Right lobe of liver (tissue), 6 donors: ENCODE measurements around the gene DUSP7. TPM values are rescaled to one million over a fixed set of nuclear protein-coding genes. Genes with fewer than 3 reads are reported as not detected.
A peak's percentile ranks its signal among the peaks of the same experiment; 100 is the strongest.

Experiments
- ATAC-seq, 4 donors: fragments of 200-7000 bp; cut with Tn5 transposase; one replicate each; pipeline ENCODE4 v1.9.1; 2020; ENCODE audit warnings: mild to moderate bottlenecking in 4 of 4, moderate library complexity in 4 of 4
- DNase-seq, 3 donors: peaks; one replicate each; pipeline ENCODE4 v3.0.0-alpha.2; 2020
- H3K27ac ChIP-seq, 3 donors: fragments of 200-600 bp; one replicate each; pipeline ENCODE4 v1.8.0; 2022
- H3K27me3 ChIP-seq, 2 donors: fragments of 200-600 bp; one replicate each; pipeline ENCODE4 v1.8.0; 2022
- H3K36me3 ChIP-seq, 4 donors: fragments of 200-600 bp; sonication (generic) in 1 of 4; one replicate each; pipeline versions ENCODE4 v1.5.1 to v1.8.0; 2017 to 2022; ENCODE audit warnings: control low read depth in 1 of 4
- H3K4me1 ChIP-seq, 4 donors: fragments of 200-600 bp; sonication (generic) in 1 of 4; one replicate each; pipeline versions ENCODE4 v1.5.1 to v1.8.0; 2017 to 2022; ENCODE audit warnings: control low read depth in 1 of 4
- H3K4me3 ChIP-seq, 3 donors: fragments of 200-600 bp; one replicate each; pipeline ENCODE4 v1.8.0; 2022
- H3K9me3 ChIP-seq, 4 donors: fragments of 200-600 bp; sonication (generic) in 1 of 4; one replicate each; pipeline versions ENCODE4 v1.5.1 to v1.8.0; 2017 to 2022; ENCODE audit warnings: control low read depth in 1 of 4
- POLR2A ChIP-seq: fragments of 450-650 bp; IDR thresholded peaks from one replicate; pipeline ENCODE4 v1.6.1; 2017; ENCODE audit warnings: antibody characterized with exemption, mild to moderate bottlenecking
- WGBS: methylation state at CpG from one replicate; pipeline ENCODE4 v1.1.6; 2018; ENCODE audit warnings: low coverage, low lambda C conversion rate; ENCODE audit not compliant: insufficient coverage; ENCODE audit errors: missing lambda C conversion rate; 5-methylcytosine and 5-hydroxymethylcytosine counted together
- intact Hi-C, 2 donors: fragments of 100-400 bp; cut with DNase I; formaldehyde crosslinking; loops; one replicate each; pipeline versions ENCODE4 v1.11.2 to v1.14.1; 2022
- total RNA-seq, 6 experiments: library from RNA; depleted of rRNA in 2 of 6; stranded (reverse); fragments of >200 nt in 2 of 6; fragmentation: NEBNext Ultra II Directional in 3 of 6; extraction: Animal tissue kit (Norgen Biotek cat#: 25700) in 3 of 6; gene quantifications; one replicate each; pipeline versions ENCODE4 v1.1.0 to v1.2.4, GENCODE V29; 2016 to 2023
- TF ChIP-seq, protein P1 (sequence below), 4 donors: fragments of 200-600 bp in 3 of 4; fragments of 450-650 bp in 1 of 4; IDR thresholded peaks; one replicate each; pipeline versions ENCODE4 v1.5.1 to v1.8.0; 2016 to 2022; ENCODE audit warnings: antibody characterized with exemption in 4 of 4, mild to moderate bottlenecking in 2 of 4
- donor health status: DM: no; HTN: yes; CAD: no.
- donor health status: DM: no; HTN: no; CAD: no.
- donor health status: DM: no; HTN: no; CAD: no.
- donor health status: DM: no; HTN: yes; CAD: no.
- donor health status: DM: no; HTN: yes; CAD: no.

Gene DUSP7
- total RNA-seq, 6 experiments from 2014 or later = 3.0 to 4.2 (median 3.5) TPM

DNA sequence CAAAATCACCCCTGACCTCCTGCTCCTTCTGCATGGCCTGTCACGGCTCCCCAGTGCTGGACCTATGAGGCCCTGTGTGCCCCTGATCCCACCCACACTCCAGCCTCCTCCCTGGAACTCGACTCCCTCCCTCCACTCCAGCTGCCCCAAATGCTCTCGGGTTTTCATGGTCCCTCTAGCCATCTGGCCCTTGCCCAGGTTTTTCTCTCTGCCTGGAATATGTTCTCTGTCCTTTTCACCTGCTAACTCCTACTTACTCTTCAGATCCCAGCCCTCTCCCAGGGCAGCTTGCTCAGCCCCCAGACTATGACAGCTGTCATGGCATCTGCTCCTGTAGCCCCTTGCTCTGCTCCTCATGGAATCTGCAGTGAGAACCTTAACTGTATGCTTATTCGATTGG is 30.3 kb downstream of the DUSP7 start:
- intact Hi-C loops = no loop called here
- DNase-seq (no peak), ATAC-seq (no peak)
- Histone ChIP-seq H3K27ac (no peak overlapping the region), H3K9me3 (no peaks in the 10 kb centered on the region), H3K4me3 (no peak overlapping the region), H3K4me1 (no peaks in the 10 kb centered on the region), H3K36me3 (no peaks in the 10 kb centered on the region), H3K27me3 (no peaks in the 10 kb centered on the region)
- TF ChIP-seq, protein P1, sequence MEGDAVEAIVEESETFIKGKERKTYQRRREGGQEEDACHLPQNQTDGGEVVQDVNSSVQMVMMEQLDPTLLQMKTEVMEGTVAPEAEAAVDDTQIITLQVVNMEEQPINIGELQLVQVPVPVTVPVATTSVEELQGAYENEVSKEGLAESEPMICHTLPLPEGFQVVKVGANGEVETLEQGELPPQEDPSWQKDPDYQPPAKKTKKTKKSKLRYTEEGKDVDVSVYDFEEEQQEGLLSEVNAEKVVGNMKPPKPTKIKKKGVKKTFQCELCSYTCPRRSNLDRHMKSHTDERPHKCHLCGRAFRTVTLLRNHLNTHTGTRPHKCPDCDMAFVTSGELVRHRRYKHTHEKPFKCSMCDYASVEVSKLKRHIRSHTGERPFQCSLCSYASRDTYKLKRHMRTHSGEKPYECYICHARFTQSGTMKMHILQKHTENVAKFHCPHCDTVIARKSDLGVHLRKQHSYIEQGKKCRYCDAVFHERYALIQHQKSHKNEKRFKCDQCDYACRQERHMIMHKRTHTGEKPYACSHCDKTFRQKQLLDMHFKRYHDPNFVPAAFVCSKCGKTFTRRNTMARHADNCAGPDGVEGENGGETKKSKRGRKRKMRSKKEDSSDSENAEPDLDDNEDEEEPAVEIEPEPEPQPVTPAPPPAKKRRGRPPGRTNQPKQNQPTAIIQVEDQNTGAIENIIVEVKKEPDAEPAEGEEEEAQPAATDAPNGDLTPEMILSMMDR (IDR thresholded peaks at IDR 0.05) = no peak
- no peak for TF ChIP-seq POLR2A
- WGBS = 100% methylated on average over 1 of the region's 4 CpGs

DNA sequence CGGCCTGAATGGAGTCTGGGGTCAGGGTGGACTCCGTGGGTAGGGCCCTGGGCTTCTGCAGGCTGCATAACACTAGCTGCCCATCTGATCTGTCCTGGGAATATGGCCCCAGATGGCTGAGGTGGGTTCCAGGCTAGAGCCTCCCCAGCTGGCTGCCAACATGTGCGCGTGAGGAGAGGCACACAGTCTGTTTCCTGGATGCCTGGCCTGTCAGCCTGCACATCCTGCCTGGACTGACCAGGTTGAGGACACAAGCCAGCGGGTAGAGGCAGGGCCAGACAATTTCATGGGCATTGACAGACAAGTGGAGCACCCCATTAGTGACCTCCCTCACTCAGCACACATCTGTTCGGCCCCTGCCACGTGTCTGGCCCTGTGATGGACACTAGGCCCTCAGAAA is 30.9 kb downstream of the DUSP7 start:
- no peaks in the 10 kb centered on the region for H3K4me1 ChIP-seq
- WGBS = 75% methylated on average over 2 of the region's 7 CpGs
- no peak for DNase-seq
- no peak overlapping the region for H3K27ac ChIP-seq
- no peaks in the 10 kb centered on the region for H3K27me3 ChIP-seq
- TF ChIP-seq POLR2A = no peak
- TF ChIP-seq, protein P1 (IDR thresholded peaks at IDR 0.05) = no peak
- H3K4me3 ChIP-seq = no peak overlapping the region
- intact Hi-C loops = no loop called here
- H3K36me3 ChIP-seq = no peaks in the 10 kb centered on the region
- no peaks in the 10 kb centered on the region for H3K9me3 ChIP-seq
- peak in 3 of 4 donors; percentile 10 to 34 (median 32) for ATAC-seq

DNA sequence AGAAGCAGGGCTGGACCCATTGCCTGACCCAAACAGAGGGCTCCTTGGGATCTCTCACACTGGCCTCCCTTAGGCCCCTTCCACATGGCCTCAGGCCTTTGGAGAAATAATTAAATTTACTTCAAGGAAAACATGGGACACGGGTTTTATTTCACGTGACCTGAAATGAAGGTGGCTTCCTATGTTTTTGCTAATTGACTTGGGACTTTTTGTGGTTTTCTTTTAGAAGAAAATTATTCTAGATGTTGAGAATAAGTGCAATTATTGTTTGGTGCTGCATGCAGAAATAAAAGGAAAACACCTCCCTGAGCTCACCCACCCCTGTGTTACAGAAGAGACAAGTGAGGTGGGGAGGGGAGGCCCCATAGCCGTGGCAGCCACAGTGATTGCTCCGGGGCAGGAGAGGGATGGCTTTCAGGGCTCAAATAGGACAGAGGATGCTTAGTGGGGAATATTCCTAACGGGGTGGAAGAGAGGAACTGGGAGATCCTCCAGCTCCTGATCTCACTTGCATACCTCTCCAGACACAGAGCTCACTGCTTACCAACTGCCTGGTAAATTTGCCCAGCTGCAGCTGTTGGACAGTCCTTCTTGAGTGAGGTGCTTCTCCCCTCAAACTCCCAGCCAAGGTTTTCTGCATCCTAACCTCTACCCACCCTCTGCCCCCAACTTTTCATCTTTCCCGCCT is 31.5 kb downstream of the DUSP7 start:
- ATAC-seq = no peak
- no peak for TF ChIP-seq POLR2A
- TF ChIP-seq, protein P1 (IDR thresholded peaks at IDR 0.05) = no peak
- no peak overlapping the region for H3K27ac ChIP-seq
- no peaks in the 10 kb centered on the region for H3K9me3 ChIP-seq
- 90% methylated on average over 6 of the region's 6 CpGs for WGBS
- no peaks in the 10 kb centered on the region for H3K27me3 ChIP-seq
- no peaks in the 10 kb centered on the region for H3K4me1 ChIP-seq
- no peak overlapping the region for H3K4me3 ChIP-seq
- intact Hi-C loops = no loop called here
- no peak for DNase-seq
- no peaks in the 10 kb centered on the region for H3K36me3 ChIP-seq

DNA sequence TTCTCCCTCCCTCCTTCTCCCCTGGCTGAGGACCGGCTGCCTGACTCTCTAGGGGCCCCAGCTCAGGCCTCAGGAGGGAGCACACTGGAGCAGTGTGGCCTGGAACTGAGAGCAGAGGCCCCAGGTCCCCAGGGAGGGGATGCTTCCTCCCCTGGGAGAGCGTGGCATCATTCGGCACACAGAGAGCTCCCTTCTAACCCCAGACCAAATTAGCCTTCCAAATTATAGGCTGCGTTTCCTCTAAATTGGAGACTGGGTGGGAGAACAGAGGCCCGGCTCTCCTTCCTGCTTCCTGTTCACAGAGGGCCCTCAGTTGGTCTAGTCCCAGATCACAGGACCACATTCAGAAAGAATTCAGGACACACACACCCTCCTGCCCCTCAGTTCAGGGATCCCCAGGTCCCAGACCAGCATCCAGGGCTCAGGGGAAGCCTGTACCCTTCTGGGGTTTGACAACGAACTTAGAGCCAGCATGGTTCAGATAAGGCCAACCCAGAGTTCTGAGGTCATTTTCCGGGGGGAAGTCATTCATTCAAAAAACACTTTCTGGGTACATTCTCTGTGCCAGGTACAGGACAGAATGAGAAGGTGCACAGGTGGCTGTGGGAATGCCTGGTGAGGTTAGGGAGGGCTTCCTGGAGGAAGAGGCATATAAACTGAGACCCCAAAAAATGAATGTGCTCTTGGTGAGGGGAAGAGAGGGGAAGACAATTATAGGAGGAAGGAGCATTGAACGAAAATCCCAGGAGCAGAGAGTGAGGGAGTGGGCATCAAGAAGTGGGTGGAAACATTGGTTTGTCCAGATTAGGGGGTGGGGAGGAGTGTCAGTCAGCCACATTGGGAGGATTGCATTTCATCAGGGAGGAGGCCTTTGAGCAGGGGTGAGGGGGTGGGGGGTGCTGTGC is 32.3 kb downstream of the DUSP7 start:
- no peak overlapping the region for H3K27ac ChIP-seq
- ATAC-seq (no peak), DNase-seq (no peak)
- WGBS = 58% methylated on average over 3 of the region's 8 CpGs
- no peaks in the 10 kb centered on the region for H3K9me3 ChIP-seq
- TF ChIP-seq POLR2A = no peak
- TF ChIP-seq, protein P1 (IDR thresholded peaks at IDR 0.05) = no peak
- no peaks in the 10 kb centered on the region for H3K27me3 ChIP-seq
- H3K4me1 ChIP-seq = no peaks in the 10 kb centered on the region
- no peak overlapping the region for H3K4me3 ChIP-seq
- intact Hi-C loops = no loop called here
- H3K36me3 ChIP-seq = no peaks in the 10 kb centered on the region
